Erythroblast (primary cell): ENCODE measurements around the gene NRIP1.

ENCODE experiments used
- GATA1 ChIP-seq: IDR thresholded peaks from 2 replicates; pipeline ENCODE4 v1.6.1; 2011; ENCODE audit warnings: low read depth, mild to moderate bottlenecking, control low read depth, low read length, moderate library complexity
- POLR2A ChIP-seq: IDR thresholded peaks from 2 replicates; pipeline ENCODE4 v1.6.1; 2011; ENCODE audit warnings: mild to moderate bottlenecking, low read length

DNA sequence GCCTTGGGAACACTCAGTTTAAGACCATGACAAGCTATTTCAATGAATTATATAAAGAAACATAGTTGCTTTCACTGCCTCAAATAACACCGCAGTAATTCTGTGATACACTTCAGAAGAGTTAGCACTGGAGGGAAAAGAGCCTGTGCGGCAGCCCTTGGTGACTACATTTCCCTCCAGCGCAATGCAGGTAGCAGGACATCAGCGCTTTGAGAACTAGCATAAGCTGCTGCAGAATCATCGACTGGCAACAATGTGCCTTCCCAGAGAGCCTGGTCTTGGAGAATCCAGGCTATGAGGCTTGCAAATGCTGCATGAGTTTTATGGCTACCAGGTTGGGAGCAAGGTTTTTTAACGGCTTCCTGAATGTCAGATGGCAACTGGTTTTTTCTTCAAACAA is 7.5 kb downstream of the NRIP1 start:
- TF ChIP-seq POLR2A (no peak), GATA1 (no peak)
